Stimulated activated CD4-positive, alpha-beta T cell treated with anti-CD3 and anti-CD28 coated beads, Interleukin-1b, Interleukin-23, amount 100 ng/mL, for 48 hours (primary cell): ENCODE measurements around the gene AOAH.
A peak's percentile ranks its signal among the peaks of the same experiment; 100 is the strongest.

ENCODE experiments used
- DNase-seq: peaks from one replicate; pipeline ENCODE4 v3.0.0-alpha.2; 2020

Gene AOAH, protein sequence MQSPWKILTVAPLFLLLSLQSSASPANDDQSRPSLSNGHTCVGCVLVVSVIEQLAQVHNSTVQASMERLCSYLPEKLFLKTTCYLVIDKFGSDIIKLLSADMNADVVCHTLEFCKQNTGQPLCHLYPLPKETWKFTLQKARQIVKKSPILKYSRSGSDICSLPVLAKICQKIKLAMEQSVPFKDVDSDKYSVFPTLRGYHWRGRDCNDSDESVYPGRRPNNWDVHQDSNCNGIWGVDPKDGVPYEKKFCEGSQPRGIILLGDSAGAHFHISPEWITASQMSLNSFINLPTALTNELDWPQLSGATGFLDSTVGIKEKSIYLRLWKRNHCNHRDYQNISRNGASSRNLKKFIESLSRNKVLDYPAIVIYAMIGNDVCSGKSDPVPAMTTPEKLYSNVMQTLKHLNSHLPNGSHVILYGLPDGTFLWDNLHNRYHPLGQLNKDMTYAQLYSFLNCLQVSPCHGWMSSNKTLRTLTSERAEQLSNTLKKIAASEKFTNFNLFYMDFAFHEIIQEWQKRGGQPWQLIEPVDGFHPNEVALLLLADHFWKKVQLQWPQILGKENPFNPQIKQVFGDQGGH

DNA sequence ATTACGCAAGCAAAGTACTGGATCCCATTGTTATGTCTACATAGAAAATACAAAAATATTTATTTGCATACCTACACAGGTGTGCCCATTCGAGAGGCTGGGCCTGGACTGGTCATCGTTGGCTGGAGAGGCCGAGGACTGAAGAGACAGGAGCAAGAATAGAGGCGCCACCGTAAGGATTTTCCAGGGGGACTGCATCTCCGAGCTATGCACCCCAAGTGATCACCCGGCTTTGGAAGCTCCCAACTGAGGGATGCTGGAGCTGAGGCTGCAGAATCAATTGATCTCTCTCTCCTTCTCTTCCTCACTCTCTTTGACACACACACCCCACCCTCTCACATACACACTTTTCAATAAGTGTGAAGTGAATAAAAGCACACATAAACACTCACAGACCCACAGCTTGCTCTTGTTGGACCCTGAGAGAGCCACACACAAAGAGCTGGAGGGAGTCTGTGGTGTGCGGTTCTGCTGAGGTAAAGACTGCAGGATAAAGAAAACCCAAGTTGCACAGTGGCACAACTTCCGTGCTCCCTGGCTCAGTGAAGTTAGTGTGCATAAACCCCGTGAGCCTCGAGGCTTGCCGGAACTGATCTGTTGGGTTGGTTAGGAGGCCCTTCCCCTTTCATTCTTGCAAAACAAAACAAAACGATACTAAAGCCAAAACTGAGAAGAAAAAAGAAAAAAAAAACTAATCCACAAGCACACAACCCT, at the start of gene AOAH:
Gene AOAH (minus strand): TSS at position 544 of the 714 bp plus-strand sequence. CDS start 346 bp downstream, at position 198.
- peak; percentile 77 for DNase-seq

DNA sequence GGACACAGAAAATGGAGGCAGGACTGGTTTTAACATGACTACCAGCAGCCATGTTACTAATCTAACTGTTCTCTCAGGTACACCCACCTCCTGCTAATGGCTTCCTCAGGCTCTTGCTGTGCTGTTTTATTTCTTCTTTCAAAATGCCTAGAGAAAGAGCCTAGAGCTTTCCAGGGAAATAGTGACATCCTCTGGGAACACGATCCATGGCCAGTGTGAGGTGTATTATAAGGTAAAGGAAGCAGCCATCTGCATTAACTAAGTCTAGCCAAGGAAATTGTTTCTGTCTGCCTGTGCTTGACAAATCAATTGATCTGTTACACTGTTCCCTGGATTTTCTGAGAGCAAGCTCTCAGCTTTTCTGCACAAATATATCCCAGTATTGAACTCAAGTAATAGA, 42.2 kb upstream of the AOAH start:
- DNase-seq = no peak

DNA sequence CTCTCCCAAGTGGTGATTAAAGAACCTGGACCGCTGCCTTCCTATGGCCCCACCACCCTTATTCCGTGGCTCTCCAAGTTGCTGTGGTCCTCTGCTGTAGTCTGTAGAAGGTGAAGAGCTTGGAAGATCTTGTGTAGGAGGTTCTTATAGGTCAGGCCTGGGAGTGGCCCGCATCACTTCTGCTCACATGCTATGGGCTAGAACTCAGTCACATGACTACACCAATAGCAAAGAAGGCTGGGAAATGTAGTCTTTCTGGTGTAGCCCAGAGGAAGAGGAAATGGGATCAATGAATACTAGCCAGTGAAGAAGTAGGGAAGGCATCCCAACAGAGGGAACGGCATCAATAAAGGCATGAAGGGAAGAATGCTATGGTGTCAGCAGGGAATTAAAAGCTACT, 41.3 kb upstream of the AOAH start:
- DNase-seq = no peak

DNA sequence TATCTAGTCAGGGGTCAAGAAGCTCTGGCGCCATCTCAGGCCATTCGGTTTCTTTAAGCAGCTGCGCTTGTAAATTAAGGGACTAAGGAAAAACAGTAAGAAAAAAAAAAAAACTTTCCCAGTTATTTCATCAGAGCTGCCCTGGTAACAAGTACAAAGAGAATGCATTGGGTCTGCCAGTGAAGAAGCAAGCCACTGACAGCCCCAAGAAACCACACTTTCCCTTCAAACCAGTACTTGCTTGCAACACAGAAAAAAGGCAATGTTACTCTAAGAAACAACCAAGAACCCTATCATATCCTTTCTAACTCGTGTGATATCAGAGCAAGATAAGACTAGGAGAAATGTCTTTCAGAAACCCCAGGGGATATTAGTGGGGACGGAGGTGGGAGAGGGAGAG, 40.6 kb upstream of the AOAH start:
- no peak for DNase-seq

DNA sequence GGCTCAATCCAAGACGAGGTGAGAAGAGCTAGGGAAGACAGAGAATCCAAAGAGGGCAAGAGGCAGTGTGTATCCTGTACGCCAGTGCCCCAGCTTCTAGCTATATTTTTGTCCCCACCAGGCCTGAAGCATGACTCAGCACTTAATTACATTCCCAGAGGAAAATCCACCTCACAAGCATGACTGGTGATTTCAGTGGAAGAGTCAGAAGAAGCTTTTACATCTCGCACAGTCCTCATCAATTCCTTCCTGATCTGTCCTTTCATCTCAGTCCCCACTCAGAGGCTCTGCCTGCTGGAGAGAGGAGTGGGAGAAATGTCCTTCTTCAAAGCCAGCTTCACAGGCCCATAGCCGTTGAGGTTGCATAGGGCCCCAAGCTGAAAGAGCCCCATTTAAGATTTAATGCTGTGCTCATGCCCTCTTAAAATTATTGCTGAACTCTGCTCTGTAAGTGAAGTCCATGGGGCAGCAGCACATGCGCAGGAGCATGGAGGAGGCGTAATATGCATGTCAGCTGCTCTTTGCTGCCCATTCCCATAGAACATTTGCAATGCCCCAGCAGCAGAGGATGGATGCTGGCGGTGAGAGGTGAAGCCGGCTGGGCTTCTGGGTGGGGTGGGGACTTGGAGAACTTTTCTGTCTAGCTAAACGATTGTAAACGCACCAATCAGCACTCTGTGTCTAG, 39.0 kb upstream of the AOAH start:
- DNase-seq = no peak

DNA sequence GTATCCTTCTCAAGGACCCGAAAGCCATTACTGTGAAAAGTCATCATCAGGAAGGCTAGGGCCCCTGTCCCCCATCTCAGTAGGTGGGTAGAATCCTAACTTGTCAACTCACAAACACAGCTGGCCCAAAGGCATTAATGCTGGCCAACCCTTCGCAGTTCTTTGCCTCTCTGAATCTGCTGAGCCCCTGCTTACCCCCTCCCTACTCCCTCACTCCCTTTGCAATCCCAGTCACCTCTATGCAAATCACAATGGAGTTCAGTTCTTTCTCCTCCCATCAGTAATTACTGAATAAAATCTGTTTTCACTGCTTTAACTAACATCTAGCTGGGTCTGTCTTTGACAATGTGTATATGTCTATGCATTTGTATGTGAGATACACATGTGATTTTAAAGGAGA, 38.1 kb upstream of the AOAH start:
- no peak for DNase-seq

DNA sequence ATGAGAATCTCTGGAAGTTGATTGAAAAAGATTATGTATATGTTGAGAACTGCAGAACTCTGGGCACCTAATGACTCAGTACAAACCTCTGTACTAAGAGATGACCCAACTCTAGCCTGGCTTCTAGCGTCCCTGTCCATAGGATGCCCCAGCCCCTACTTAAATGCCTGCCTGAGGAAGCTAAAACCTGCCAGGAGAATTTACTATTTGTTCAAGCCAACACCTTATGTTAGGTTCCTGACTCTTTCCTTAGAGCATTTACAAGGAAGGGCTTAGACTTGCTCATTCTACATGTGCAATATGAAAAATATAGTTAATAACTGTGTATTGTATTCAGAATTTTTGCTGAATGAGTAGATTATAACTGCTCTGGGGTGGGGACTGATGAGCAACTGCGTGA, 37.5 kb upstream of the AOAH start:
- no peak for DNase-seq

DNA sequence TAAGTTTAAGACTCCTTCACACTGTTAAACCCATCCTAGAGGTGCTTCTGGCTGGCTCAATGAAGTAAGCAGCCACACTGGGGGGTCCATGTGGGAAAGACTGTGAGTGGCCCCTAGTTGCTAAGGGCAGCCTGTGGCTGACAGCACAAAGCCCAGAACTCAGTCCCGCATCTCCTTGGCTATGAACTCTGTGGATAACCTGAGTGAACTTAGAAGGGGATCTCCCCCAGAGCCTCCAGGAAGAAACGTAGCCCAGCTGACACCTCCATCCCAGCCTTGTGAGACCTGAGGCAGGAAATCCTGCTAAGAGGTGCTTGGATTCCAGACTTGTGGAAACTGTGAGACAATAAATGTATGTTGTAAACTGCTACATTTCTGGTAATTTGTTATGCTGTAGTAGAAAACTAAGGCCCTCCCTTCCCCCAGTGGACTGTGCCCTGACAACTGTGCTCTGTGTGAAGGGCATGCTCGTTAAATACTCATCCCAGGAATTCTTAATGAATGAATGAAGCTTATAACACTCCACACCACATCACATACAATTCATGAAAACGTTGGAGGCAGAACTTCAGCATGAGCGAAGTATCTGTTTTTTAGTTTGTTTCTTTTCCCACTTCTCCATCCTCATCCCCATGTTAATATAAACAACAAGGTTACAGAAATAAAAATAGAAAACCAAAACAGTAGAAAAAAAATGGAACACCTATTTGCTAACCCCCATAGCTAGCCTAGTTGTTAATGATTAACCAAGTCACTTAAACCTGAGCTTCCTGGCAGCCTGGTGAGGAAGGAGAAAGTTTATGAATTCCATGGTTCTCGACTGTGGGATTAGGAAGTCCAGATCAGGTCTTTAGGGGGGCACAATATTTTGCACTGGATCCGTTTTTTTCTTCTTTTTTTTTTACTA, 36.8 kb upstream of the AOAH start:
- no peak for DNase-seq

DNA sequence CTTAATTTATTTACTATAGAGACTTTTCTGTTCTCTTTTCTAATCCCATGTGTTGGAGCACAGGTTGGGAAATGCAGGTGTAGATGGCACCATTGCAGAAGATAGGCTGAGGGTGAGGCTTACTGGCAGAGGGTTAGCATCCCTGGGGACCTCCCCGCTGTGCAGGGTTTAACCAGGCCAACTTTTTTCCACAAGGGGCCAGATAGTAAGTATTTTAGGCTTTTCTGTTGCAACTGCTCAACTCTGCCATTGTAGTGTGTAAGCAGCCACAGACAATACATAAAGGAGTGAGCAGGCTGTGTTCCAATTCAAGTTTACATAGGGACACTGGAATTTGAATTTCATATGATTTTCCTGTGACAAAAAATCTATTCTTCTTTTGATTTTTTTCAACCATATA, 34.6 kb upstream of the AOAH start:
- DNase-seq = no peak

DNA sequence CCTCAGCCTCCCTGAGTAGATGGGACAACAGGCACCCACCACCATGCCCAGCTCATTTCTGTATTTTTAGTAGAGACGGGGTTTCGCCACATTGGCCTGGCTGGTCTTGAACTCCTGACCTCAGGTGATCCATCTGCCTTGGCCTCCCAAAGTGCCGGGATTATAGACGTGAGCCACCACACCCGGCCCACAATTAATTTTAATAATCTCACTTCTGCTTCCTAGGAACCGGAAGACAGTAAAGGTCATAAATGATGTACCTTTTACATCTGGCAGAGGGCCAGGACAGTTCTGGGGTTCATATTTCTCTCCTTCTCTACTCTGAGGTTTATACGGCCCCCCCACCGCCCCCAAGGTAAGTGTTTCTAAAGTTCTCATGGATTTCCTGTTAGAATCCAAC, 31.2 kb upstream of the AOAH start:
- DNase-seq = no peak

DNA sequence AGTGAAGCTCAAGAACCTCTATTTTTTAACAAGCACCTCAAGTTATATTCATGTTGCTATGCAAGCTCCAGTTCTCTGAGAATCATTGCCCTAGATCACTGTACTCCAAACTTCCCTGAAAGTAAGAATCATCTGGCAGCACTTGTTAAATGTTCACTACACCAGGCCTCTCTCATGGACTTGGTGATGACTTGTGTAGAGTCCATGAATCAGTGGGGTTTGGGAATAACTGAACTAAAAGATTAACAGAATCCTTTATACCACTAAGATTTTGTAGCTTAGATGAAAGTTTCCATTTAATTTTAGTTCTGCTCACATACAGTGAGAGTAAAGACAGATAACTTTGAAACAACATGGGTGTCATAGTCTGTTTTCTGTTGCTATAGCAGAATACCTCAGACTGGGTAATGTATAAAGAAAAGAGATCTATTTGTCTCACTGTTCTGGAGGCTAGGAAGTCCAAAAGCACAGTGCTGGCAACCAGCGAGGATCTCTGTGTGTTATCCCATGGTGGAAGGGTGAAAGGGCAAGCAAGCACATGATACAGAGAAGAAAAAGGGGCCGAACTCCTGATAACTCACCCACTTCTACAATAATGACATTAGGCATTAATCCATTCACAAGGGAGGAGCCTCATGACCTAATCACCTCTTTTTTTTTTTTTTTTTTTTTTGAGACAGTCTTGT, 27.9 kb upstream of the AOAH start:
- DNase-seq = no peak

DNA sequence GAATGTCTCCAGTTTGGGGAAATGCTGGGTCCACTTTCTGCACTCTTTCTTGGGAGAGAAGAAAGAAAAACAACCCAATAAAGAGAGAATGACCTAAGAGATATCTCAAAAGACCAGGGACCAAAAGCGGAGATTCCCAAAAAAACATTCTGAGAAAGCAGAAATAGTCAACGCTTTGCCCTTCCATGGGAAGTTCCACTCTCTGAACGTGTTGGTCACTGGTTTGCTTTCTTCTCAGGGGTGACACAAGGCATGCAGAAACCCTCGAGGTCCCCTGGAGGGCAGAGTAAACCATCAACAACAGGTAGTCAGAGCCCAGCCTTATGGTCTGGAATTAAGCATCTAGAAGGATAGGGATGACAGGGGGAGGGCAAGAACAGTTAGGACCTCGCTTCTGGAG, 26.2 kb upstream of the AOAH start:
- DNase-seq = no peak

DNA sequence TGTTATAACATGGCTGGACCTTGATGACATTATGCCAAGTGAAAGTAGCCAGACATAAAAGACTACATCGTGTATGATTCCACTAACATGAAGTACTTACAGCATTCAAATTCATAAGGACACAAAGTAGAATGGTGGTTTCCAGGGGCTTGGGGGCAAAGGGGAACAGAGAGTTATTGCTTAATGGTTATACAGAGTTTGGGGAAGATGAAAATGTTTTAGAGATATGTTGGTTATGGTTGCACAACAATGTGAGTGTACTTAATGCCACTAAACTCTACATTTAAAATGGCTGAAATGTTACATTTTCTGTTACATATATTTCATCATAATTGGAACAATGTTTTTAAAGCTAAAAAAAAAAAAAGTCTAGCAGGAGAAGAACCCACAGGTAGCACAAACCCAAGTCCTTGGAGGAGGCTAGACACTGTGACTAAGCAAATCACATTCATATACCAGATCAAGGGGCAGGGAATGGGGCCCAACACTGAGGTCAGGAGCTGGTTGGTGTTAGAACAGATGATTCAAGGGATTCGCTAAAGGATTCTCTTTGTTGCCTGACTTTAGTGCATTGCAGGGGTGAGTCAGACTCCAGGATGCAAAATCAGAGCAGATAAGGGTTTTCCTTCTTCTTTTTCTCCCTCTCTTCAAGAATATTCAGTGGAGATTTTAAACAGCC, 25.1 kb upstream of the AOAH start:
- no peak for DNase-seq

DNA sequence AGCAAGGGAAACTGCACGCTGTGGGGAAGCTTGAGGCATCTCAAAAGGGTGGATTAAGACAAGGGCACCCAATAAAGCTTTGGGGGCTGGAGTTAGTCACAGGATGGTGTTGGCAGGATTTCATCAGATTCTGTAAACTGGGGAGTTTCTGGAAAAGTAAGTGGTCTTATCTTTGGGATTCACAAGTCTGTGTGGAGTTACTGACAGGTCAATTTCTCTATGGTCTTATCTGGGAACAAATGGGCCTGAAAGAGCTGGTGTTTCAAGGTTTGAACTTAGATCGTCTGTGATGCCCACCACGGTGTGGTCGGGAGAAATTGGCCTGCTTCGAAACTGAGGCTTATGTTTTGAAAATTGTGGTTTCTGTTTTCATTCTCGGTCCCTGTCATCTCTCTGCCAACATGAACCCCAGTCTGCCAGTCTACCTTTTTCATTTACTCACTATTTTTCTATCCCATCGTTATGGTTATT, 23.8 kb upstream of the AOAH start:
- no peak for DNase-seq

DNA sequence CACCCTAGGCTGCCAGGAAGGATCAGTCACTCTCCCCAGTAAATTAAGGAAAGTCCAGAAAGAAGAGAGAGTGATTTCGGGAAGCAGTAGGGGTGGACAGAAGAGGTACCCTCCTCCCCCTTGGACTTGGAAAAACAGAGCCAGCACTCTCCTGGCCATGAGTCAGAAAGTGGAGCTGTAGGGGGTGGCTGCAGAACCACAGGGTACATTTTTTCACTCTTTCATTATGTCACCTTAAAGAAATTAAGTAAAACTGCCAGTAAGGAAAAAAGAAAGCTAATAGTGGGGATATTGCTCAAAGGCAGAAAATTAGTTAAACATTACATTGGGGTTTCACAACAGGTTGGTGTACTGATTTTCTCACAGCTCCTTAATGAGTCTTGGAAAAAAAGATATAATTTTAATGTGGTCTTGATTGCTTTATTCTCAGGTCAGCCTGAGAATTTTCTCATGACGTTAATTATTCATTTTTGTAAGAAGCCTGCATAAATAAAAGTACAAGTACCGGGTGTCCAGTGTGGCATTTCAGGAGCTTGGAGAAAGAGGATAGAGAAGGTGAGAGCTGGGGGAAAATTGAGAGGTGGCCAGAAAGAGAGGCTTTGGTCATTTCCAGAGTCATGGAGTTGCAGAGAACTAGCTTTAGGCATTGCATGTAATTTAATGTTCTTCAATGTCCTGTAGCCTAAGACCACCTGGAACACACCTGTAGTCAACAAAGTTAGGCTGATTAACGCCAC, 23.2 kb upstream of the AOAH start:
- DNase-seq = no peak

DNA sequence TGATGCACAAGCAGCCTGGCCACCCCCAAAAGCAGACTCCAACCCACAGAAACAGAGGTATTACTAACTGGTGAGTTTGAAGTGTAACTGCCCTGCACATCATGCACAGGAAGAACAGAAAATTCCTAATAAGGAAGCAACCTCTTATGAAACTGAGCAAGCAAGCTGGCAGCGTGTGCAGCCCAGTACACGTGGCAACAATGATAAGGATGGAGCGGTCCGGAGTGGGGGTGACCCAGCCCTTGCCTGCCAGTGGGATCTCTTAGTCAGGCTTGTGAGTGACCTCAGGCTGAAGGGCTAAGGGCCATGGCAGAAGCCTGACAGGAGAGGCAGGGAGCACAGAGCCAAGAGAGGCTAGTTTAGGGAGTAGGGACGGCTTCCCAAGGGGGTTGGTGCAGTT, 22.1 kb upstream of the AOAH start:
- DNase-seq = no peak

DNA sequence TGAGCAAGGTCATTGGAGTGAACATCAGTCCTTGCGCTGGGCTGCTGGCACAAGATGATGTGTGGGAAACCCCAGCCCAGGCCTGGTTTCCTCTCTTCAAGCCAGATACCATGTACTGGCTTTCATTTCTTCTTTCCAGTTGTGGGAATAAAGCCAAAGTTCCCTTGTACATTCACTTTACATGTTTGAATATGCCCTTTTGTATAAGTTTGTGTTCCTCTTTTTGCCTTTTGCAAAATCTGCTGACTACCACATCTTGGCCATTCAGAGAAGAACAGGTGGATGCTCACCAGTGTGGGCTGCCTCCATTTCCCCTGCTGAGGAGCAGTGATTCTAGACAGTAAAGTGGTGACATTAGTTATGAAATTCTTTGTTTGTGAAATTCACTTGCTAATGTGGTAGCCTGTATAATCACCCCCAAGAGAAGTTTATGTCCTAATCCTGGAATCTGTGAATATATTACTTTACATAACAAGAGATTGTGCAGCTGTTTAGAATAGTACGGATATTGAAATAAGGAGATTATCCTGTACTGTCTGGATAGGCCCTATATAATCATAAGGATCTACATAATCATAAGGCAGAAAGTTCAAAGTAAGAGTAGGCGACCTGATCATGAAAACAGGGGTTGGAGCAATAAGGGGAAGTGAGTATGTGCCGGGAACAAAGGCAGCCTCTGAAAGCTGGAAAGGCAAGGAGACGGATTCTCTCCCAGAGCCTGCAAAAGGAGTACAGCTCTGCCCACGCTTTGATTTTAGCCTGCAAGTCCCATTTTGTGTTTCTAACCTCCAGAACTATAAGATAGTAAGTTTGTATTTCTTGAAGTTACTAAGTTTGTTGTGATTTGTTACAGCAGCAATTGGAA, 18.8 kb upstream of the AOAH start:
- DNase-seq = no peak

DNA sequence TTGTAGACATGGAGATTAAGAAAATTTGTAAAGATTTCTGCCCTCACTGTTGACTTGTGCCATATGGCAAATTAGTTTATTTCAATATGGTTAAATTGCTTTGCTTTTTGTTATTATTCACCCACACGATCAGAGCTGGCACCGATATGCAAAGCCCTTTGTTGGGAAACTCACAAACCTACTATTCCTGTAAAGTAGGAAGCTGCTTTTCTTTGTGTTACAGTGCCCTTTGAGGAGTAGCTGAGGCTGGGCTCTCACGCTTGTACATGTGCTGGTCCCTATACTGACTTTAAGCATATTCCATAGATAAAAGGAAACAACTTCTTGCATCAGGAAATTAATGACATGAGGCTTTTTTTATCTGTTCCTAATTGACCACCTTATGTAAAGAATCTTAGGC, 17.6 kb upstream of the AOAH start:
- no peak for DNase-seq

DNA sequence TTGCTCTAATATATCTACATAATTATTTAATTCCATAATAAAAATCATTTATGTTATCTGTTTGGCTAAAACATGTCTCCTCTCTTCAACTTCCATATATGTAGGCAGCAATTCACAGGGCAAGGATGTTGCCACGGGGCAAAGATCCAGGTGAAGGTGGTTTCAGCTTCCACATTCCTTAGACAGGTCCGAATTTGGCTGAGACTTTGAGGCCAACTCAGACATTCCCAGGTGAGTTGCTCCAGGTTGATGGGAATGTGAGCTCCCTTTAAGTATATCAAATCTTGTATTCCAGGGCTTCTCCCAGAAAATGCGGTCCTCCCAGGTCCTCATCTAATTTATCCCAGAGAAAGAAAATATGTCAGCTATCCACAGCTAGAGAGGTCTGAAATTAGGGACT, 15.1 kb upstream of the AOAH start:
- no peak for DNase-seq

DNA sequence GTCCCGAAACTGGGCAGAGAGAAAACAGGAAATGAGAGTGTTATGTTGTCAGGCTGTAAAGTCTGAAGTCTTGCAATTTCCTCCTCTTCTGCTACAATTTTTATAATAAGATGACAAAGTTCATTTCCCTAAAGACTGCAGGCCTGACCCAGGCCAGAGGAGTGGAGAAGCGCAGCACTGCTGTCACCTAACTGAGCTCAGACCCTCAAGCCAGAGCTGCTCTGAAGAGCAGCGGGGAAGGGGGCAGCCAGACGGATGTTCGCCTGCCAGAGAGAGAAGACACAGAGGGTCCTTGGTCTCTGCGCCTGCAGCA, 12.6 kb upstream of the AOAH start:
- DNase-seq = no peak
